HG03457 (cell line): ENCODE measurements around the gene EGLN3.

Experiments
- ATAC-seq: cut with Tn5 transposase; IDR thresholded peaks from one replicate; pipeline ENCODE4 v1.9.1; 2021; ENCODE audit warnings: moderate number of reproducible peaks; ENCODE audit not compliant: unreplicated experiment

The EGLN3 gene

DNA sequence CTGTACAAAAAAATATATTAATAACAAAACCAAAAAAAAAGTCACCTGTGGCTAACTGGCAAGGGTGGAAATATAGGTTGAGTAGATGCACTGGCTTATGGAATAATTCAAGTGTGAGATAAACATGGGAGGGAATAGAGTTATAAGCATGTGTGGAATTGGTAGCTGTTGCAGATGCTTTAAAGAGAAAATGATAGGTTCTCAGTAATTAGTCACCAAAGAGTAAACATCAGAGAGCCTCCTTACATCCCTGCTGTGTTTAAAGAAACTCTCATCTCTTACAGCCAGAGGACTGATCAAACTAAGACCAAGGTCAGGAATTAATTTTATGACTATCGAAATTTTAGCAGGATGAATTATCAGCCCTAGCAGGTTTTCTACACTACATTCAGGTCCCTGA, 70.5 kb downstream of the EGLN3 start:
- no peak for ATAC-seq

GRCh38 chr14:33879684-33880286, 71.1 kb downstream of the EGLN3 start:
- ATAC-seq = no peak

GRCh38 chr14:33876274-33876673, 74.6 kb downstream of the EGLN3 start:
- no peak for ATAC-seq
